Neural progenitor cell (in vitro differentiated cells): ENCODE measurements around the gene MSI1. TPM values are rescaled to one million over a fixed set of nuclear protein-coding genes. Genes with fewer than 3 reads are reported as not detected.

Source experiments
- DNase-seq: peaks from one replicate; pipeline ENCODE4 v3.0.0-alpha.2; 2016; ENCODE audit warnings: low spot score
- H2AFZ ChIP-seq: fragments of 200-600 bp; sonication (generic); replicated peaks from 2 replicates; pipeline ENCODE4 v1.6.1; 2016; ENCODE audit warnings: antibody characterized with exemption
- H3F3A ChIP-seq: fragments of 200-600 bp; sonication (generic); 2 replicates; pipeline ENCODE4 v1.6.1; 2016; ENCODE audit warnings: antibody characterized with exemption, low read depth
- H3K27ac ChIP-seq: fragments of 200-600 bp; sonication (generic); 2 replicates; pipeline ENCODE4 v1.5.1; 2016; ENCODE audit warnings: mild to moderate bottlenecking
- H3K27me3 ChIP-seq: fragments of 200-600 bp; sonication (generic); 2 replicates; pipeline ENCODE4 v1.6.1; 2016; ENCODE audit warnings: mild to moderate bottlenecking, moderate library complexity
- H3K36me3 ChIP-seq: fragments of 200-600 bp; sonication (generic); 2 replicates; pipeline ENCODE4 v1.5.1; 2016
- H3K4me1 ChIP-seq: fragments of 200-600 bp; sonication (generic); 2 replicates; pipeline ENCODE4 v1.6.1; 2016; ENCODE audit warnings: mixed run types
- H3K4me2 ChIP-seq: fragments of 200-600 bp; sonication (generic); 2 replicates; pipeline ENCODE4 v1.6.1; 2016
- H3K4me3 ChIP-seq: fragments of 200-600 bp; sonication (generic); 2 replicates; pipeline ENCODE4 v1.5.1; 2016
- H3K79me2 ChIP-seq: fragments of 200-600 bp; sonication (generic); 2 replicates; pipeline ENCODE4 v1.6.1; 2016; ENCODE audit warnings: low read depth
- H3K9ac ChIP-seq: fragments of 200-600 bp; sonication (generic); 2 replicates; pipeline ENCODE4 v1.6.1; 2016
- H3K9me3 ChIP-seq: fragments of 200-600 bp; sonication (generic); 2 replicates; pipeline ENCODE4 v1.5.1; 2016; ENCODE audit warnings: low read depth
- H4K20me1 ChIP-seq: fragments of 200-600 bp; sonication (generic); 2 replicates; pipeline ENCODE4 v1.6.1; 2016; ENCODE audit warnings: low read depth
- H3K27ac Mint-ChIP-seq: 3 replicates; pipeline ENCODE4 v1.8.0; 2021; ENCODE audit warnings: mixed read lengths
- H3K27me3 Mint-ChIP-seq: 2 replicates; pipeline ENCODE4 v1.8.0; 2022; ENCODE audit warnings: low read depth, mild to moderate bottlenecking, inconsistent platforms, moderate library complexity, mixed read lengths; ENCODE audit not compliant: insufficient read depth
- H3K36me3 Mint-ChIP-seq: 3 replicates; pipeline ENCODE4 v1.8.0; 2021; ENCODE audit warnings: mixed read lengths
- H3K4me1 Mint-ChIP-seq: 3 replicates; pipeline ENCODE4 v1.8.0; 2021; ENCODE audit warnings: mixed read lengths
- H3K4me3 Mint-ChIP-seq: 3 replicates; pipeline ENCODE4 v1.8.0; 2021; ENCODE audit warnings: mild to moderate bottlenecking, moderate library complexity, mixed read lengths
- H3K9me3 Mint-ChIP-seq: 3 replicates; pipeline ENCODE4 v1.8.0; 2020; ENCODE audit warnings: mixed read lengths
- EZH2 ChIP-seq: fragments of 200-600 bp; sonication (generic); IDR thresholded peaks from 2 replicates; pipeline ENCODE4 v1.6.1; 2017; ENCODE audit warnings: antibody characterized with exemption, mild to moderate bottlenecking, moderate library complexity
- EZH2phosphoT487 ChIP-seq: fragments of 200-600 bp; sonication (generic); IDR thresholded peaks from 2 replicates; pipeline ENCODE4 v1.6.1; 2017; ENCODE audit warnings: antibody characterized with exemption
- total RNA-seq: library from RNA; depleted of rRNA; stranded (reverse); fragments of >200 nt; gene quantifications from 2 replicates; pipeline ENCODE4 v1.2.3, GENCODE V29; 2015; ENCODE audit warnings: low replicate concordance
- TF ChIP-seq, protein P1 (sequence below): fragments of 200-600 bp; sonication (generic); IDR thresholded peaks from 2 replicates; pipeline ENCODE4 v1.5.1; 2017; ENCODE audit warnings: antibody characterized with exemption, mild to moderate bottlenecking

MSI1 gene
- total RNA-seq, 1 donor from 2014 or later, result 40.2 TPM

GRCh38 chr12:120353136-120353535, 15.8 kb downstream of the MSI1 start:
- Histone ChIP-seq H3K79me2 (peaks cover 17% of the 10 kb centered on the region), H3K4me1 (no peaks in the 10 kb centered on the region), H2AFZ (no peak overlapping the region), H3K36me3 (peaks cover 22% of the 10 kb centered on the region), H3K4me3 (no peak overlapping the region), H3K4me2 (no peak overlapping the region), H3K27me3 (no peaks in the 10 kb centered on the region), H3F3A (peaks cover 33% of the 10 kb centered on the region), H3K9me3 (no peaks in the 10 kb centered on the region), H3K9ac (no peak overlapping the region), H4K20me1 (peaks cover 47% of the 10 kb centered on the region), H3K27ac (no peak overlapping the region)
- no peak overlapping the region for H3K4me3 Mint-ChIP-seq
- TF ChIP-seq EZH2phosphoT487, result no peak
- TF ChIP-seq EZH2, result no peak
- TF ChIP-seq, protein P1, sequence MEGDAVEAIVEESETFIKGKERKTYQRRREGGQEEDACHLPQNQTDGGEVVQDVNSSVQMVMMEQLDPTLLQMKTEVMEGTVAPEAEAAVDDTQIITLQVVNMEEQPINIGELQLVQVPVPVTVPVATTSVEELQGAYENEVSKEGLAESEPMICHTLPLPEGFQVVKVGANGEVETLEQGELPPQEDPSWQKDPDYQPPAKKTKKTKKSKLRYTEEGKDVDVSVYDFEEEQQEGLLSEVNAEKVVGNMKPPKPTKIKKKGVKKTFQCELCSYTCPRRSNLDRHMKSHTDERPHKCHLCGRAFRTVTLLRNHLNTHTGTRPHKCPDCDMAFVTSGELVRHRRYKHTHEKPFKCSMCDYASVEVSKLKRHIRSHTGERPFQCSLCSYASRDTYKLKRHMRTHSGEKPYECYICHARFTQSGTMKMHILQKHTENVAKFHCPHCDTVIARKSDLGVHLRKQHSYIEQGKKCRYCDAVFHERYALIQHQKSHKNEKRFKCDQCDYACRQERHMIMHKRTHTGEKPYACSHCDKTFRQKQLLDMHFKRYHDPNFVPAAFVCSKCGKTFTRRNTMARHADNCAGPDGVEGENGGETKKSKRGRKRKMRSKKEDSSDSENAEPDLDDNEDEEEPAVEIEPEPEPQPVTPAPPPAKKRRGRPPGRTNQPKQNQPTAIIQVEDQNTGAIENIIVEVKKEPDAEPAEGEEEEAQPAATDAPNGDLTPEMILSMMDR, result no peak
- peaks cover 41% of the 10 kb centered on the region for H3K36me3 Mint-ChIP-seq
- H3K4me1 Mint-ChIP-seq, result peaks cover 20% of the 10 kb centered on the region
- peaks cover 5% of the 10 kb centered on the region for H3K27me3 Mint-ChIP-seq
- no peak overlapping the region for H3K27ac Mint-ChIP-seq
- DNase-seq, result no peak
- no peaks in the 10 kb centered on the region for H3K9me3 Mint-ChIP-seq

- Mint-ChIP-seq H3K4me3 (no peak overlapping the region), H3K36me3 (peaks cover 33% of the 10 kb centered on the region), H3K27me3 (peaks cover 6% of the 10 kb centered on the region), H3K4me1 (peaks cover 10% of the 10 kb centered on the region), H3K27ac (no peak overlapping the region), H3K9me3 (no peaks in the 10 kb centered on the region)
- Histone ChIP-seq H3K27me3 (no peaks in the 10 kb centered on the region), H3K4me1 (no peaks in the 10 kb centered on the region), H2AFZ (no peak overlapping the region), H3K4me3 (no peak overlapping the region), H3K4me2 (no peak overlapping the region), H4K20me1 (peaks cover 37% of the 10 kb centered on the region), H3K27ac (no peak overlapping the region), H3K9me3 (no peaks in the 10 kb centered on the region), H3F3A (peaks cover 23% of the 10 kb centered on the region), H3K79me2 (peaks cover 17% of the 10 kb centered on the region), H3K9ac (no peak overlapping the region), H3K36me3 (peaks cover 22% of the 10 kb centered on the region)
- DNase-seq, result no peak
- TF ChIP-seq EZH2phosphoT487, result no peak
- TF ChIP-seq EZH2, result no peak
- TF ChIP-seq, protein P1, result no peak
These were observed 16.8 kb downstream of the MSI1 start for GRCh38 chr12:120352117-120352516.

DNA sequence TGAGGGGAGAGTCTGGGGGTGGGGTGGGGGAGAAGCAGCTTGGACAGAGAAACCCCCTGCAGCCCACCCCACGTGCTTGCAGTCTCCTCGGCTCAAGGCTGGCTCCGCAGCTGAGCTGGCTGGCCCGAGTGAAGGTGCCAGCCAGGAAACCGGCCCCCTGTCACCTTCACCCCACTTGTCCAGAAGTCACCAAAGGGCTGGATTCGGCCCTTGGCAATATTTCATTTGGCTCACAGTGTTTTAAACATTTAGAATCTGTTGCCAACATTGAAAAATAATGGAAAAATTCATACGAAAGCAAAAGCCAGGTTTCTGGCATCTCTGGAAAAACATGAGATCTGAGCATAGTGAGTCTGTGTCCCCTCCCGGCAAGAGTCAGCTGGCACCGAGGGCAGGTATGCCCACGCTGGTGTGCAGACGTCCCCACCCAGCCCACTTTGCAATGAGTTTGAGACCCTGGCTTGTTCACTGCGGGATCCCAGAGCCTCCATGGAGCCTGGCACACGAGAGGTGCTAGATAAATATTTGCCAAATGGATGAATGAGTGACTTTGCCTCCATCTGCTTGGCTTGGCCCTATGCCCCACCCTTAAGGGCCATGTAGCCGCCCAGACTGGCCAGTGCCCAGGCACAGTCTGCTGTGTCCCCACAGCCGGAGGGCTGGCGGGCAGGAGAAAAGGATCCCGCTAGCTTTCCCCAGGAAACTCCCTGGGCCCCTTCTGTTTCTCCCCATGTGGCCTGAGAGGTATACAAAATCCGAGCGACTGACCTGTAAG, 18.2 kb downstream of the MSI1 start:
- H3K4me3 Mint-ChIP-seq, result no peak overlapping the region
- peaks cover 17% of the 10 kb centered on the region for H3K36me3 ChIP-seq
- H4K20me1 ChIP-seq, result peaks cover 23% of the 10 kb centered on the region
- H3K27me3 ChIP-seq, result no peaks in the 10 kb centered on the region
- no peaks in the 10 kb centered on the region for H3K9me3 ChIP-seq
- H3K27ac ChIP-seq, result no peak overlapping the region
- H3K27me3 Mint-ChIP-seq, result peaks cover 8% of the 10 kb centered on the region
- no peak overlapping the region for H3K27ac Mint-ChIP-seq
- H2AFZ ChIP-seq, result no peak overlapping the region
- TF ChIP-seq, protein P1, result no peak
- TF ChIP-seq EZH2, result no peak
- no peak for TF ChIP-seq EZH2phosphoT487
- H3K4me2 ChIP-seq, result no peak overlapping the region
- peaks cover 33% of the 10 kb centered on the region for H3K36me3 Mint-ChIP-seq
- H3K9me3 Mint-ChIP-seq, result no peaks in the 10 kb centered on the region
- no peaks in the 10 kb centered on the region for H3K4me1 Mint-ChIP-seq
- no peaks in the 10 kb centered on the region for H3K4me1 ChIP-seq
- H3K79me2 ChIP-seq, result peaks cover 11% of the 10 kb centered on the region
- H3K4me3 ChIP-seq, result no peak overlapping the region
- no peak for DNase-seq
- H3F3A ChIP-seq, result peaks cover 12% of the 10 kb centered on the region
- H3K9ac ChIP-seq, result no peak overlapping the region
